GM21723 (cell line): ENCODE data around the gene CRYZ.
A peak's percentile ranks its signal among the peaks of the same experiment; 100 is the strongest.
"Not testable (repeated sequence)": the region's sequence is repeated elsewhere in the genome, so short reads cannot be mapped to it uniquely, and the experiment has no call there.

ENCODE experiments used
- ATAC-seq: cut with Tn5 transposase; IDR thresholded peaks from one replicate; pipeline ENCODE4 v1.9.1; 2021; ENCODE audit warnings: mild to moderate bottlenecking, moderate library complexity; ENCODE audit not compliant: unreplicated experiment

CRYZ gene

DNA sequence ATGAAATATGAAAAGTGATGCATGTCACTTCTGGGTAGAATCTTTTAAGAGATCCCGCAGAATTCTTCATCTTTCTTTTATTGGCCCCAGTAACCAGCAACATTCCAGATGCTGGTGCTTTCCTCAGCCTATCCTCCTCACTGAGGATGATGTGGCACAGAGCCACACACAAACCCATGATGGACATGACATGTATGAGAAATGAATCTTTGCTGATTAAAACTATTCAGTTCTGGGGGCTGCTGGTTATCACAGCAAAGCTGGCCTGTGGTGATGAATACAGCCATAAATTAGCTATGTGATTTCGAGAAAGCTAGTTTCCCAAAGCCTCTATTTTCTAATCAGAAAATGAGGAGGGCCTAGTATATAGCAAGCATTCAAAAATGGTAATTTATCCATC, 51.0 kb downstream of the CRYZ start:
- ATAC-seq: no peak

DNA sequence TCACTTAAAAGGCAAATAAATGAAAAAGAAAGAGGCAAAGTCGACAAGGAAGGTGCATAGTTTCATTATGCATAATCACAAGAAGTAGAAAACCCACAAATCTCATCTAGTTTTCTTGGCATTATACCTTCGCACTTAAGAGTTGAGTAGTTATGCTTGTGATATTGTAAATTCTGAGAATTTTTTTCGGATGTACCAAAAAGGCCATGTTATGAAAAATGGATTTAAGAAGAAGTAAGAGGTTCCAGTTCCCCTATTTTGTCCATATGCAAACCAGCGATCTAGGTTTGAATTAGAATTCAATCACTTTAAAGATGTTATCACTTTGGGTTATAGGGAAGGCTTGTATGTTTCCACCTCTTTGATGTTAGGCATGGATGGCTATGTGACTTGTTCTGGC, 51.4 kb downstream of the CRYZ start:
- peak; percentile 93 for ATAC-seq

DNA sequence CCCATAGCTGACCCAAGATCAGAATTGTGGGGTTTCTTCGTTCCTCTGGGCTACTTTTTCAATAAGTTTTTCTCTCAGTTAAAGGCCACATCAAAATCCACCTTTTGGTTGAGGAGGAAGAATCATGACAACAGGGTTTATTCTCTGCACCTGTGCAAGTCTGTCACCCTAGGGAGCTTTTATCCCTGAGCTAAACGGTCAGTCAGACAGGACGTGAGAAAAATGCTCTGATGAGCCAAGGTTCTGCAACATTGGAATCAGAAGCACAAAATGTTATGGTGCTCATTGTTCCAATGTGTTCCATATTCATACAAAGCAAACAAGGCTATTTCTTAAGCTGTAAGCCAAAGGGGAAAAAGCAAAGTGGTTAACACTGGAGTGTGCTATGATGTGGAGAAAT, 51.8 kb downstream of the CRYZ start:
- peak; percentile 31 for ATAC-seq

DNA sequence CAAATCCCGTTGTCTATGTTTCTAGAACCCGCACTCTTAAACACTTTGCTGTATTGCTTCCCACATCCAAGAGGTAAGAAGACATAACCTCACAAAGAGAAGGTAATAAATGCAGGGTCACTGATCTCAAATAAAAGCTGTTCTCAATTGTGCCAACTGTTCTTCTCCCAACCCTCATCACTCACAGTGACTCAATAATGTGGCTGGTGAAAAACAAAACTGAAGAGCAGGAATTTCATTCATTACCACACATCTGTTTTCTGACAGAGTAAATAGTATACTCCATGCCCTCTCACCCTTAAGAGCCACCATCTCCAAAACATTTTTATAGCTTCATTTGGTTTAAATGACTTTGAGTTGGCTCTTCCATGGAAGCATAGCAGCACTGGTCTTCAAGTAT, 53.0 kb downstream of the CRYZ start:
- no peak for ATAC-seq

DNA sequence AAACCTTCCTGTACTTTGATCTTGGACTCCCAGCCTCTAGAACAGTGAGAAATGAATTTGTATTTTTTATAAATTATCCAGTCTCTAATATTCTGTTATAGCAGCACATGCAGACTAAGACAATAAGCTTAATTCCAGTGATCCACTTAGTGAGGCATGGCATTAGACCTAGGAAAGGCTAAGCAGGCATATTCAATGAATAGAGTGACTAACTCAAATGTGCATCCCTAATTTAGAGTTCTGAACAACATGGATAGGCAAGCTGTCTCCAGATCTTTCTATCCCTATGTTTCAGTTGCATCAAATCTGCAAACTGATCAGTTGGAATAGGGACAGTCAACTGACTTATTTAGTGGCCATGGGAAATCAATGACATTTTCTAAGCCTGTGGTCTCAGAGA, 54.9 kb downstream of the CRYZ start:
- no peak for ATAC-seq

DNA sequence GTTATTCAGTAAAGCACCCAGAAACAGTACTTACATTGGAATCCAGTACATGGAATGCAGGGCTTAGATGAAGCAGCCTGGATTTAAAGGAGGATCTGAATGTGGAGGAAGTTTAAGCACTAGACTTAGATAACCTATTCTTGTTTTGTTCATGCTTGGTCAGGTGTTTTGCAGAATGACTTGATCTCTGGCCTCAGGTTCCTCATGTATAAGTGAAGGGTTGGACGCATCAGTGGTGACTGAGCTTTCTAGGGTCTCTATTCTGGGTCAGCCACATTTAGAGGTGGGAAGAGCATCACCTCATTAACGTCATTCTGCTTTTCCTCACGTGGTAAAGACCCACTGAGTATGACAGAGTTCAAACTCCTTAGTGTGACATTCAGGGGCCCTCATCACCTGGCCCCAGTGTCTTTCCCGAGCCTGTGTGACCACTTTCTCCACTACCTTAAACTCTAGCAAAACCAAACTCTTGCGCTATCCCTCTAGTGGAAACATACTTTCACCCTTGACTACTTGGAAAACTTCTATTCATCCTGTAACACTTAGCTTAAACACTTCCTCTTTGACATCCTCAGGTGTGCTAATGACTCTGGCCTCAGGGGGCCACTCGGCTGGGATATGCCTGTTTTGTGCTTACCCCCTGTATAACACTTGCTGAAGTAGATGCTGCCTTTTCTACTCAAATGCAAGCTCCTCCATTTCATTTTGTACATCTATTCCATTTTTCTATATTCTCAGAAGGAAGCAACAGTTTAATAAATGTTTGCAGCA, 58.4 kb downstream of the CRYZ start:
- peak; percentile 34 for ATAC-seq

DNA sequence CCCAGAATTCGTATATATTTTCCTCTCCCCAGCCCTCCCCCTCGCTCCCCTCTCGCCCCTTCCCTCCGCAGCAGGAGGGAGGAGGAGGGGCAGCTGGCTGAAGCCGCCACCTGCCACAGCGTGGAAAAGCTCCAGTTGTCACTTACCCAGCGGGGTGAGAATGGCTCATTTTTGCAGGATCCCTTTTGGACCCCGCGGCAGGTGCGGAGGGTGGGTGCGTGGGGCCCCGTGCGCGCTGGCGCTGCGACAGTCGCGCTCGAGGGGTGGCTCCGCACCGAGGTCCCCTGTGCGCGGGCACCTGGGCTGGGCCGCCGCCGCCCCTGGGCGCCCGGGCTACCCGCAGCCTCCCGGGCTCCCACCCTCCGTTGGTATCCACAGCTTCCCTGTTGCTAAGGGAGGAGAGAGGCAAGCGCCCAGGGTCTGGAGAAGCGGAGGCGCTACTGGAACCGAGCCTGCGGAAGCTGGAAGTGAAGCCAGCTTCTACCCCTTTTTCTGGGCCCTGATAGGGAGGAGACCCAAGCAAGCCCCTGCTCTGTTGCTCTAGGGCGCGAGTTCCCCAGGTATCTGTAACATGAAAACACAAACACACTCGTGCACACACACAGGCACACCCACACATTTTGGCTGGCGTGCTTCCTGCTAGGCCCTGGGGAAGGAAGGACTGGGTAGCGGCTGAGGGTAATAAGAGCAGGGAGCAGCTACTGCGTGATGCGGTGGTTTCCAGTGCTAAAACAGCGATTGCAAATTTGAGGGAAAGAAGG, 59.3 kb downstream of the CRYZ start, which contains the start of gene ERICH3:
Gene ERICH3 (minus strand): TSS at position 442 of the 761 bp plus-strand sequence. CDS start 273 bp downstream, at position 169.
- ATAC-seq: peak; percentile 67

- ATAC-seq: not testable (repeated sequence)
Measured at GRCh38 chr1:74670866-74671265, 62.0 kb downstream of the CRYZ start.
